ENCODE data around the gene EPHA10.

- TF ChIP-seq POLR2A (IDR thresholded peaks at IDR 0.05) (no peak), CTCF (IDR thresholded peaks at IDR 0.05) (no peak), POLR2AphosphoS5 (IDR thresholded peaks at IDR 0.05) (no peak)
These were observed 36.5 kb downstream of the EPHA10 start for GRCh38 chr1:37728416-37728815.

Measured in prostate gland (tissue), 2 donors.